H1 (cell line): ENCODE measurements around the gene BTBD7. TPM values are rescaled to one million over a fixed set of nuclear protein-coding genes. Genes with fewer than 3 reads are reported as not detected.
A peak's percentile ranks its signal among the peaks of the same experiment; 100 is the strongest.

Source experiments
- CTCF ChIA-PET: fragments of 300-600 bp; sonication (Branson Sonifier 250); formaldehyde crosslinking; loops from one replicate; lab custom pipeline; 2021; ENCODE audit not compliant: partially characterized antibody; lab: Charles Lee
- POLR2A ChIA-PET: fragments of 300-600 bp; sonication (Branson Sonifier 250); formaldehyde crosslinking; loops from one replicate; lab custom pipeline; 2021; ENCODE audit warnings: inconsistent platforms; ENCODE audit not compliant: partially characterized antibody; lab: Charles Lee
- DNase-seq, 2 experiments: peaks; one replicate each; pipeline versions ENCODE4 v3.0.0 to v3.0.0-alpha.2; 2010 to 2022; ENCODE audit warnings: low spot score in 2 of 2, low read depth in 1 of 2, mixed read lengths in 1 of 2
- FAIRE-seq: peaks from 2 replicates; lab custom pipeline; 2011; peaks lifted over from hg19 to GRCh38; lab: Jason Lieb, UNC
- H2AFZ ChIP-seq: 2 replicates; pipeline ENCODE4 v1.8.1; 2012; ENCODE audit warnings: low read length, inconsistent platforms
- H2AK5ac ChIP-seq: 2 replicates; pipeline ENCODE4 v1.6.1; 2013; ENCODE audit warnings: low read depth, low read length
- H2BK120ac ChIP-seq: replicated peaks from 2 replicates; pipeline ENCODE3; 2013; ENCODE audit warnings: low read depth, low read length, inconsistent platforms
- H2BK12ac ChIP-seq: 2 replicates; pipeline ENCODE4 v1.6.1; 2013; ENCODE audit warnings: low read depth, low read length
- H2BK15ac ChIP-seq: 2 replicates; pipeline ENCODE4 v1.6.1; 2013; ENCODE audit warnings: low read length
- H2BK20ac ChIP-seq: 2 replicates; pipeline ENCODE4 v1.6.1; 2013; ENCODE audit warnings: low read length
- H2BK5ac ChIP-seq: 2 replicates; pipeline ENCODE4 v1.6.1; 2013; ENCODE audit warnings: low read depth, low read length
- H3K14ac ChIP-seq: 2 replicates; pipeline ENCODE4 v1.6.1; 2013; ENCODE audit warnings: inconsistent platforms; ENCODE audit not compliant: insufficient read length
- H3K18ac ChIP-seq: 2 replicates; pipeline ENCODE4 v1.6.1; 2013; ENCODE audit warnings: low read length; ENCODE audit errors: extremely low read depth
- H3K23ac ChIP-seq: 2 replicates; pipeline ENCODE4 v1.6.1; 2013; ENCODE audit warnings: inconsistent platforms; ENCODE audit not compliant: insufficient read length
- H3K23me2 ChIP-seq: 2 replicates; pipeline ENCODE4 v1.6.1; 2013; ENCODE audit warnings: low read depth, low read length
- H3K27ac ChIP-seq: 2 replicates; pipeline ENCODE4 v1.6.1; 2011; ENCODE audit warnings: low read depth, low read length, inconsistent platforms
- H3K27me3 ChIP-seq, 4 experiments: replicated peaks in 1 of 4; 1 replicate in 1 of 4; 2 replicates in 3 of 4; pipeline versions ENCODE4 v1.6.1 to v1.8.1; 2011 to 2013; ENCODE audit warnings: low read length in 3 of 4, mild to moderate bottlenecking in 3 of 4, inconsistent platforms in 2 of 4, mixed read lengths in 2 of 4, moderate library complexity in 1 of 4; ENCODE audit not compliant: control insufficient read depth in 3 of 4, insufficient read depth in 3 of 4; ENCODE audit errors: extremely low read depth in 1 of 4
- H3K36me3 ChIP-seq, 4 experiments: 2 replicates each; pipeline versions ENCODE4 v1.6.1 to v1.8.1; 2011 to 2013; ENCODE audit warnings: mild to moderate bottlenecking in 4 of 4, low read length in 3 of 4, moderate library complexity in 2 of 4, control low read depth in 1 of 4, inconsistent platforms in 1 of 4; ENCODE audit not compliant: insufficient read depth in 4 of 4, control insufficient read depth in 2 of 4
- H3K4ac ChIP-seq: replicated peaks from 2 replicates; pipeline ENCODE3; 2013; ENCODE audit warnings: low read length, low read depth, mixed read lengths, inconsistent platforms; ENCODE audit not compliant: insufficient read length
- H3K4me1 ChIP-seq, 4 experiments: replicated peaks in 1 of 4; 1 replicate in 1 of 4; 2 replicates in 3 of 4; pipeline versions ENCODE4 v1.6.1 to v1.8.1; 2011 to 2013; ENCODE audit warnings: low read length in 3 of 4, inconsistent platforms in 2 of 4, mixed read lengths in 1 of 4; ENCODE audit not compliant: insufficient read depth in 4 of 4, control insufficient read depth in 3 of 4
- H3K4me2 ChIP-seq, 2 experiments: 2 replicates each; pipeline versions ENCODE4 v1.6.1 to v1.8.1; 2011 to 2013; ENCODE audit warnings: low read depth in 2 of 2, low read length in 2 of 2, control low read depth in 1 of 2, inconsistent platforms in 1 of 2, mild to moderate bottlenecking in 1 of 2; ENCODE audit not compliant: insufficient read depth in 1 of 2
- H3K4me3 ChIP-seq, 4 experiments: fragments of 200-600, 300-600 bp in 1 of 4; sonication (generic), shearing (Covaris generic), sonication (Bioruptor Twin) in 1 of 4; 2 replicates each; pipeline versions ENCODE4 v1.5.1 to v1.8.1; 2011 to 2016; ENCODE audit warnings: low read length in 4 of 4, low read depth in 3 of 4, control low read depth in 2 of 4, inconsistent platforms in 2 of 4, mild to moderate bottlenecking in 2 of 4, mixed read lengths in 1 of 4, moderate library complexity in 1 of 4; ENCODE audit not compliant: insufficient read depth in 2 of 4; ENCODE audit errors: extremely low read depth in 1 of 4
- H3K56ac ChIP-seq: replicated peaks from 2 replicates; pipeline ENCODE3; 2013; ENCODE audit warnings: low read depth, mild to moderate bottlenecking, mixed read lengths, low read length, inconsistent platforms; ENCODE audit not compliant: insufficient read length
- H3K79me1 ChIP-seq: 2 replicates; pipeline ENCODE4 v1.6.1; 2013; ENCODE audit warnings: low read depth, low read length, control low read depth
- H3K79me2 ChIP-seq, 2 experiments: 2 replicates each; pipeline versions ENCODE4 v1.6.1 to v1.8.1; 2012 to 2013; ENCODE audit warnings: low read length in 2 of 2, mild to moderate bottlenecking in 2 of 2, inconsistent platforms in 1 of 2; ENCODE audit not compliant: insufficient read depth in 2 of 2, control insufficient read depth in 1 of 2
- H3K9ac ChIP-seq, 4 experiments: replicated peaks in 1 of 4; 1 replicate in 1 of 4; 2 replicates in 3 of 4; pipeline versions ENCODE4 v1.6.1 to v1.8.1; 2011 to 2013; ENCODE audit warnings: low read depth in 3 of 4, low read length in 3 of 4, control low read depth in 2 of 4, mild to moderate bottlenecking in 2 of 4, moderate library complexity in 2 of 4, inconsistent platforms in 1 of 4; ENCODE audit errors: extremely low read depth in 1 of 4
- H3K9me3 ChIP-seq, 2 experiments: 2 replicates each; pipeline versions ENCODE4 v1.6.1 to v1.8.1; 2012 to 2013; ENCODE audit warnings: mild to moderate bottlenecking in 2 of 2, moderate library complexity in 2 of 2, control low read depth in 1 of 2, inconsistent platforms in 1 of 2, low read depth in 1 of 2, low read length in 1 of 2, mixed read lengths in 1 of 2; ENCODE audit not compliant: insufficient read depth in 2 of 2
- H4K20me1 ChIP-seq, 2 experiments: replicated peaks in 1 of 2; 2 replicates each; pipeline versions ENCODE3 to v1.8.1; 2011 to 2013; ENCODE audit warnings: inconsistent platforms in 2 of 2, low read length in 2 of 2, mild to moderate bottlenecking in 1 of 2; ENCODE audit not compliant: insufficient read depth in 2 of 2, control insufficient read depth in 1 of 2
- H4K5ac ChIP-seq: 2 replicates; pipeline ENCODE4 v1.6.1; 2013; ENCODE audit warnings: low read length, low read depth, mixed read lengths, inconsistent platforms; ENCODE audit not compliant: insufficient read length
- H4K8ac ChIP-seq: 2 replicates; pipeline ENCODE4 v1.8.0; 2013; ENCODE audit warnings: mild to moderate bottlenecking, moderate library complexity, low read length, inconsistent platforms; ENCODE audit not compliant: insufficient read depth; ENCODE audit errors: extremely low read depth
- H4K91ac ChIP-seq: replicated peaks from 2 replicates; pipeline ENCODE3; 2013; ENCODE audit warnings: low read length, mixed read lengths, inconsistent platforms; ENCODE audit not compliant: insufficient read length
- ASH2L ChIP-seq: fragments of 200-600, 300-600 bp; sonication (generic); IDR thresholded peaks from one replicate; pipeline ENCODE4 v1.7.1; 2017; ENCODE audit warnings: low read length
- ATF2 ChIP-seq: IDR thresholded peaks from 2 replicates; pipeline ENCODE4 v1.6.1; 2012; ENCODE audit warnings: low read length, inconsistent platforms
- ATF3 ChIP-seq: IDR thresholded peaks from 2 replicates; pipeline ENCODE4 v1.6.1; 2011; ENCODE audit warnings: low read depth, mild to moderate bottlenecking, low read length; ENCODE audit not compliant: insufficient read depth
- GABPA ChIP-seq: IDR thresholded peaks from 2 replicates; pipeline ENCODE4 v1.6.1; 2011; ENCODE audit warnings: mild to moderate bottlenecking, low read length, moderate library complexity, borderline replicate concordance; ENCODE audit not compliant: insufficient read depth
- HDAC2 ChIP-seq, 2 experiments: fragments of 300-600 bp in 1 of 2; sonication (generic) in 1 of 2; IDR thresholded peaks; 2 replicates each; pipeline ENCODE4 v1.6.1; 2011 to 2012; ENCODE audit warnings: low read depth in 2 of 2, low read length in 2 of 2, mild to moderate bottlenecking in 2 of 2, moderate library complexity in 2 of 2, borderline replicate concordance in 1 of 2, inconsistent platforms in 1 of 2
- KDM5A ChIP-seq: fragments of 200-600 bp; IDR thresholded peaks from 2 replicates; pipeline ENCODE4 v1.7.1; 2012; ENCODE audit warnings: mild to moderate bottlenecking, low read length, inconsistent platforms, mixed read lengths
- RNF2 ChIP-seq: fragments of 200-900, 300-1000 bp; sonication (generic); IDR thresholded peaks from 2 replicates; pipeline ENCODE4 v1.7.1; 2016; ENCODE audit warnings: borderline replicate concordance, low read depth, mild to moderate bottlenecking, antibody characterized with exemption, low read length; ENCODE audit not compliant: poor library complexity, severe bottlenecking; ENCODE audit errors: missing control alignments
- SP1 ChIP-seq: IDR thresholded peaks from 2 replicates; pipeline ENCODE4 v1.6.1; 2011; ENCODE audit warnings: low read depth, low read length
- WGBS, 2 experiments: shearing (Covaris generic) in 1 of 2; methylation state at CpG; one replicate each; pipeline versions ENCODE4 v1.1.6 to v1.1.7; 2013 to 2015; ENCODE audit warnings: low lambda C conversion rate in 2 of 2, mixed read lengths in 2 of 2, inconsistent platforms in 1 of 2, low coverage in 1 of 2, missing lambda C conversion rate in 1 of 2; ENCODE audit not compliant: insufficient replicate concordance in 2 of 2, insufficient coverage in 1 of 2, insufficient read length in 1 of 2; ENCODE audit errors: extremely low coverage in 1 of 2, missing lambda C conversion rate in 1 of 2; 5-methylcytosine and 5-hydroxymethylcytosine counted together
- polyA plus RNA-seq, 7 experiments: library from polyadenylated mRNA; depleted of rRNA in 3 of 7; stranded (reverse) in 5 of 7; unstranded in 2 of 7; fragments of >200 nt in 5 of 7; fragments of 200-250 nt in 2 of 7; gene quantifications; 1 replicate in 5 of 7; 2 replicates in 1 of 7; 4 replicates in 1 of 7; pipeline versions ENCODE4 v1.2.1 to v1.2.3, GENCODE V29; 2011 to 2013; ENCODE audit warnings: missing spikeins in 2 of 7, mixed read lengths in 2 of 7
- total RNA-seq: library from RNA; stranded (reverse); fragmentation: NEBNext Ultra II Directional; extraction: Animal tissue kit (Norgen Biotek cat#: 25700); gene quantifications from 2 replicates; pipeline ENCODE4 v1.2.1, GENCODE V29; 2021

The BTBD7 gene
- total and polyA plus RNA-seq, 2 of the 8 experiments (the other 6 are each of a cell fraction or from before 2014, with no cell fraction given) = 12.1 to 46.1 TPM

- H3K4ac ChIP-seq = no peak overlapping the region
- H2BK12ac ChIP-seq = no peak overlapping the region; the same call in 1 of the 2 replicates
- H2AK5ac ChIP-seq = no peak overlapping the region
- FAIRE-seq (no peak), DNase-seq (no peak)
- no peaks in the 10 kb centered on the region for H3K36me3 ChIP-seq
- 88% methylated on average over 12 of the region's 12 CpGs; no CpG with 5 or more reads in 1 of the 2 experiments for WGBS, 2 experiments
- no peak overlapping the region for H2BK5ac ChIP-seq
- 0 out of 2 replicates have a peak overlapping the region, but pooled peaks have one; percentile 15 for H2BK20ac ChIP-seq
- ChIA-PET POLR2A (interaction anchor here (1.0 kb wide), 1 partner anchor 33 kb away, joined by 3 read pairs; no protein-coding TSS in a partner anchor), CTCF (interaction anchor here (1.0 to 1.3 kb wide), 3 partner anchors 15 to 37 kb away, joined by 3 to 7 read pairs (median 4); no protein-coding TSS in a partner anchor)
- H4K91ac ChIP-seq = no peak overlapping the region
- no peak overlapping the region for H3K9ac ChIP-seq
- H4K5ac ChIP-seq = no peak overlapping the region
- peaks cover 0 to 10% (median 6%) of the 10 kb centered on the region in 4 experiments; a peak in 3 of 7 replicates for H3K4me1 ChIP-seq
- no peak overlapping the region for H2BK120ac ChIP-seq
- H3K23ac ChIP-seq = no peak overlapping the region
- H3K14ac ChIP-seq = no peak overlapping the region
- no peak overlapping the region for H3K18ac ChIP-seq
- no peaks in the 10 kb centered on the region for H4K20me1 ChIP-seq
- no peak overlapping the region for H2AFZ ChIP-seq
- no peaks in the 10 kb centered on the region for H3K9me3 ChIP-seq
- no peaks in the 10 kb centered on the region; the same call in 1 of the 2 replicates for H3K79me1 ChIP-seq
- H3K4me3 ChIP-seq = no peak overlapping the region
- H2BK15ac ChIP-seq = no peak overlapping the region
- H4K8ac ChIP-seq = no peak overlapping the region
- H3K4me2 ChIP-seq = no peak overlapping the region
- H3K27me3 ChIP-seq = no peaks in the 10 kb centered on the region
- H3K79me2 ChIP-seq = peaks cover 0 to 74% of the 10 kb centered on the region in 2 experiments; a peak in 3 of 4 replicates
- no peak overlapping the region for H3K56ac ChIP-seq
- no peak overlapping the region for H3K27ac ChIP-seq
- H3K23me2 ChIP-seq = no peaks in the 10 kb centered on the region
- TF ChIP-seq RNF2 = no peak
- TF ChIP-seq HDAC2 (IDR thresholded peaks at IDR 0.05; ENCODE audit: borderline replicate concordance in 1 of 2, low read depth in 2 of 2, low read length in 2 of 2) = no peak
- TF ChIP-seq ASH2L = no peak
- no peak for TF ChIP-seq KDM5A
- TF ChIP-seq ATF2 = no peak
- TF ChIP-seq ATF3 = no peak
- TF ChIP-seq SP1 = no peak
- no peak for TF ChIP-seq GABPA
Observed at GRCh38 chr14:93302688-93303581, 29.9 kb downstream of the BTBD7 start.
